ENCODE results near the gene ITGB4.

ITGB4 gene

GRCh38 chr17:75740631-75741077 lies 19.4 kb downstream of the ITGB4 start:
- TF ChIP-seq CTCF (IDR thresholded peaks at IDR 0.05; ENCODE audit: poor library complexity, severe bottlenecking) = no peak
- ATAC-seq (ENCODE audit: low read depth) (no peak), DNase-seq (ENCODE audit: low spot score) (peak; percentile 74)
- Histone ChIP-seq H3K4me1 (ENCODE audit: insufficient read depth, poor library complexity, severe bottlenecking) (no peaks in the 10 kb centered on the region), H3K27ac (ENCODE audit: poor library complexity, severe bottlenecking) (no peak overlapping the region), H3K9me3 (ENCODE audit: severe bottlenecking) (no peaks in the 10 kb centered on the region), H3K4me3 (ENCODE audit: severe bottlenecking) (no peak overlapping the region), H3K27me3 (ENCODE audit: insufficient read depth, poor library complexity, severe bottlenecking) (no peaks in the 10 kb centered on the region), H3K36me3 (ENCODE audit: low read depth) (peaks cover 98% of the 10 kb centered on the region)

- DNase-seq (ENCODE audit: low spot score) (no peak), ATAC-seq (ENCODE audit: low read depth) (0 out of 3 replicates have a peak, but pooled peaks have one; percentile 1)
- Histone ChIP-seq H3K36me3 (ENCODE audit: low read depth) (peaks cover 98% of the 10 kb centered on the region), H3K4me1 (ENCODE audit: insufficient read depth, poor library complexity, severe bottlenecking) (no peaks in the 10 kb centered on the region), H3K9me3 (ENCODE audit: severe bottlenecking) (no peaks in the 10 kb centered on the region), H3K27me3 (ENCODE audit: insufficient read depth, poor library complexity, severe bottlenecking) (no peaks in the 10 kb centered on the region), H3K27ac (ENCODE audit: poor library complexity, severe bottlenecking) (no peak overlapping the region), H3K4me3 (ENCODE audit: severe bottlenecking) (no peak overlapping the region)
- no peak for TF ChIP-seq CTCF (IDR thresholded peaks at IDR 0.05; ENCODE audit: poor library complexity, severe bottlenecking)
Measured at GRCh38 chr17:75742337-75742736, 21.1 kb downstream of the ITGB4 start.

- Histone ChIP-seq H3K36me3 (ENCODE audit: low read depth) (peaks cover 100% of the 10 kb centered on the region), H3K4me3 (ENCODE audit: severe bottlenecking) (no peak overlapping the region), H3K27me3 (ENCODE audit: insufficient read depth, poor library complexity, severe bottlenecking) (no peaks in the 10 kb centered on the region), H3K27ac (ENCODE audit: poor library complexity, severe bottlenecking) (no peak overlapping the region), H3K4me1 (ENCODE audit: insufficient read depth, poor library complexity, severe bottlenecking) (no peaks in the 10 kb centered on the region), H3K9me3 (ENCODE audit: severe bottlenecking) (no peaks in the 10 kb centered on the region)
- 0 out of 3 replicates have a peak, but pooled peaks have one; percentile 1 for ATAC-seq (ENCODE audit: low read depth)
- no peak for TF ChIP-seq CTCF (IDR thresholded peaks at IDR 0.05; ENCODE audit: poor library complexity, severe bottlenecking)
- no peak for DNase-seq (ENCODE audit: low spot score)
Measured at GRCh38 chr17:75743625-75744206, 22.5 kb downstream of the ITGB4 start.

GRCh38 chr17:75748706-75749105 lies 27.4 kb downstream of the ITGB4 start:
- no peak for ATAC-seq (ENCODE audit: low read depth)
- Histone ChIP-seq H3K27me3 (ENCODE audit: insufficient read depth, poor library complexity, severe bottlenecking) (no peaks in the 10 kb centered on the region), H3K9me3 (ENCODE audit: severe bottlenecking) (no peaks in the 10 kb centered on the region), H3K36me3 (ENCODE audit: low read depth) (peaks cover 99% of the 10 kb centered on the region), H3K4me1 (ENCODE audit: insufficient read depth, poor library complexity, severe bottlenecking) (no peaks in the 10 kb centered on the region), H3K27ac (ENCODE audit: poor library complexity, severe bottlenecking) (peak overlapping the region; percentile 21), H3K4me3 (ENCODE audit: severe bottlenecking) (no peak overlapping the region)
- no peak for DNase-seq (ENCODE audit: low spot score)
- TF ChIP-seq CTCF (IDR thresholded peaks at IDR 0.05; ENCODE audit: poor library complexity, severe bottlenecking) = no peak

All from RWPE2 (cell line).